K562 (cell line): ENCODE results near the gene RNF168.
"Not testable (repeated sequence)": the region's sequence is repeated elsewhere in the genome, so short reads cannot be mapped to it uniquely, and the experiment has no call there.

ENCODE experiments used
- CC2D1A ChIP-seq: fragments of 450-650 bp; IDR thresholded peaks from 2 replicates; pipeline ENCODE4 v1.6.1; 2017; ENCODE audit warnings: mild to moderate bottlenecking
- CHD1 ChIP-seq: fragments of 200-600 bp; sonication (generic); IDR thresholded peaks from one replicate; pipeline ENCODE4 v1.6.1; 2012; ENCODE audit warnings: mild to moderate bottlenecking, moderate library complexity, low read length, inconsistent platforms
- NFIC ChIP-seq: fragments of 450-650 bp; IDR thresholded peaks from 2 replicates; pipeline ENCODE4 v1.6.1; 2017; ENCODE audit warnings: mild to moderate bottlenecking, inconsistent platforms
- SMAD1 ChIP-seq: fragments of 150-350 bp; IDR thresholded peaks from 2 replicates; pipeline ENCODE4 v1.6.1; 2014; ENCODE audit warnings: low read length, low read depth; ENCODE audit not compliant: partially characterized antibody
- TF ChIP-seq, protein P1 (sequence below): sonication (generic); formaldehyde crosslinking; IDR thresholded peaks from 2 replicates; pipeline ENCODE4 v1.8.0; 2023; ENCODE audit warnings: missing genetic modification reagents, mild to moderate bottlenecking, borderline replicate concordance

DNA sequence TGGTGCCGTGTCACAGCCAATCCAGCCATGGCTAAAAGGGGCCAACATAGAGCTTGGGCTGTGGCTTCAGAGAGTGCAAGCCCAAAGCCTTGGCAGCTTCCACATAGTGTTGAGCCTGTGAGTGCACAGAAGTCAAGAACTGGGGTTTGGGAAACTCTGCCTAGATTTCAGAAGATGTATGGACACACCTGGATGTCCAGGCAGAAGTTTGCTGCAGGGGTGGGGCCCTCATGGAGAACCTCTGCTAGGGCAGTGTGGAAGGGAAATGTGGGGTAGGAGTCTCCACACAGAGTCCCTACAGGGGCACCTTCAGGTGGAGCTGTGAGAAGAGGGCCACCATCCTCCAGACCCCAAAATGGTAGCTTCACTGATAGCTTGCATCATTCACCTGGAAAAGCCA is 45.7 kb upstream of the RNF168 start:
- TF ChIP-seq CHD1, SMAD1, NFIC, CC2D1A: not testable (repeated sequence)
- TF ChIP-seq, protein P1, sequence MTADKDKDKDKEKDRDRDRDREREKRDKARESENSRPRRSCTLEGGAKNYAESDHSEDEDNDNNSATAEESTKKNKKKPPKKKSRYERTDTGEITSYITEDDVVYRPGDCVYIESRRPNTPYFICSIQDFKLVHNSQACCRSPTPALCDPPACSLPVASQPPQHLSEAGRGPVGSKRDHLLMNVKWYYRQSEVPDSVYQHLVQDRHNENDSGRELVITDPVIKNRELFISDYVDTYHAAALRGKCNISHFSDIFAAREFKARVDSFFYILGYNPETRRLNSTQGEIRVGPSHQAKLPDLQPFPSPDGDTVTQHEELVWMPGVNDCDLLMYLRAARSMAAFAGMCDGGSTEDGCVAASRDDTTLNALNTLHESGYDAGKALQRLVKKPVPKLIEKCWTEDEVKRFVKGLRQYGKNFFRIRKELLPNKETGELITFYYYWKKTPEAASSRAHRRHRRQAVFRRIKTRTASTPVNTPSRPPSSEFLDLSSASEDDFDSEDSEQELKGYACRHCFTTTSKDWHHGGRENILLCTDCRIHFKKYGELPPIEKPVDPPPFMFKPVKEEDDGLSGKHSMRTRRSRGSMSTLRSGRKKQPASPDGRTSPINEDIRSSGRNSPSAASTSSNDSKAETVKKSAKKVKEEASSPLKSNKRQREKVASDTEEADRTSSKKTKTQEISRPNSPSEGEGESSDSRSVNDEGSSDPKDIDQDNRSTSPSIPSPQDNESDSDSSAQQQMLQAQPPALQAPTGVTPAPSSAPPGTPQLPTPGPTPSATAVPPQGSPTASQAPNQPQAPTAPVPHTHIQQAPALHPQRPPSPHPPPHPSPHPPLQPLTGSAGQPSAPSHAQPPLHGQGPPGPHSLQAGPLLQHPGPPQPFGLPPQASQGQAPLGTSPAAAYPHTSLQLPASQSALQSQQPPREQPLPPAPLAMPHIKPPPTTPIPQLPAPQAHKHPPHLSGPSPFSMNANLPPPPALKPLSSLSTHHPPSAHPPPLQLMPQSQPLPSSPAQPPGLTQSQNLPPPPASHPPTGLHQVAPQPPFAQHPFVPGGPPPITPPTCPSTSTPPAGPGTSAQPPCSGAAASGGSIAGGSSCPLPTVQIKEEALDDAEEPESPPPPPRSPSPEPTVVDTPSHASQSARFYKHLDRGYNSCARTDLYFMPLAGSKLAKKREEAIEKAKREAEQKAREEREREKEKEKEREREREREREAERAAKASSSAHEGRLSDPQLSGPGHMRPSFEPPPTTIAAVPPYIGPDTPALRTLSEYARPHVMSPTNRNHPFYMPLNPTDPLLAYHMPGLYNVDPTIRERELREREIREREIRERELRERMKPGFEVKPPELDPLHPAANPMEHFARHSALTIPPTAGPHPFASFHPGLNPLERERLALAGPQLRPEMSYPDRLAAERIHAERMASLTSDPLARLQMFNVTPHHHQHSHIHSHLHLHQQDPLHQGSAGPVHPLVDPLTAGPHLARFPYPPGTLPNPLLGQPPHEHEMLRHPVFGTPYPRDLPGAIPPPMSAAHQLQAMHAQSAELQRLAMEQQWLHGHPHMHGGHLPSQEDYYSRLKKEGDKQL (CRISPR knock-in tag): not testable (repeated sequence)
